Measurements from ENCODE around the gene STRA6.

STRA6 gene

DNA sequence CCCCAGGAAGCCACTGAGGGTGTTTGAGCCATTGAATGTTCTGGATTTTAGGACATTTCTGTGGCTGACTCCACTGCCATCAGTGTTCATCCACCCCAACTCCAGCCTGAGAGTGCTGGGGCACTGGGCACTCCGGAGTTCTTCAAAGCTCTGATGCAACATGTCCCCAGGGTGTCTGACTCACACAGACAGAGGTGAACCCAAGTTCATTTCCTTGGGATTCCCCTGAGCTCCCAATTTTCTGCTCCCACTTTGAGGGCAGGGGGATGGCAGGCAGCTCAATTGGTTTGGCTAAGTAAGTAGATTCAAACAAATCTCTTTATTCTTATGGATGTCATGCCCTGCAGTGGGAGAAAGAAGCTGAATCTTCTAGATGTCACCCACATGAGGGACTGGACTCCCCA lies 2.2 kb downstream of the STRA6 start:
- Histone ChIP-seq H3K4me3 (ENCODE audit: low read length, poor library complexity, severe bottlenecking) (peak overlapping the region; percentile 4), H4K20me1 (ENCODE audit: insufficient read depth, low read length, poor library complexity, severe bottlenecking) (peaks cover 14% of the 10 kb centered on the region), H3K79me2 (ENCODE audit: insufficient read depth, low read length) (peaks cover 68% of the 10 kb centered on the region), H3F3A (ENCODE audit: low read depth) (peaks cover 7% of the 10 kb centered on the region), H3K27me3 (ENCODE audit: insufficient read depth, low read length, poor library complexity, severe bottlenecking) (no peaks in the 10 kb centered on the region), H2AFZ (ENCODE audit: low read length) (no peak overlapping the region), H3K9me3 (ENCODE audit: insufficient read depth, low read depth, low read length) (no peaks in the 10 kb centered on the region), H3K4me1 (ENCODE audit: insufficient read depth, low read length, poor library complexity, severe bottlenecking) (peaks cover 48% of the 10 kb centered on the region), H3K36me3 (ENCODE audit: insufficient read depth, low read length) (peaks cover 31% of the 10 kb centered on the region; the same call in 1 of the 2 replicates), H3K4me2 (ENCODE audit: low read depth, low read length, poor library complexity, severe bottlenecking) (peak overlapping the region; percentile 91), H3K9me2 (replicated peaks; ENCODE audit: low read depth, low read length) (no peaks in the 10 kb centered on the region), H3K9ac (ENCODE audit: low read depth, low read length, poor library complexity, severe bottlenecking) (peak overlapping the region; percentile 4)
- TF ChIP-seq CTCF (conservative IDR thresholded peaks at IDR 0.05; ENCODE audit: low read length): no peak
- TF ChIP-seq EZH2phosphoT487 (IDR thresholded peaks at IDR 0.05; ENCODE audit: borderline replicate concordance): no peak

DNA sequence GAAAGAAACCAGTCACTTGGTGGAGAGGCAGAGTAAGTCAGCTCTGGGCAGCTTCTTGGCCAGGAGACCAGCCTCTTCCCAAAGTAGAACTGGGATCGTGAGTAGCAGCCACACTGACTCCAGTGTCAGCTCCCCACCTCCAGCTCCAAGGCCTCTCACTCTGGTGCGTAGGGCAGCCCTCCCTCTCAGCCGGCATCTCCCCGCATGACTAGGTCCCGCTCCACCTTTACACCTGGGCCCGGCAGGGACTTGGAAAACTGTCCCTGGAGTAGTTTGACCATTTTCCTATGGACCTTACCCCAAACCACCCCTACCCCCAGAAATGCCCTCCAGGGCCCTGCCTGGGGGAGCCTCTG lies 3.3 kb downstream of the STRA6 start:
- Histone ChIP-seq H3K4me1 (ENCODE audit: insufficient read depth, low read length, poor library complexity, severe bottlenecking) (peaks cover 36% of the 10 kb centered on the region), H3K9ac (ENCODE audit: low read depth, low read length, poor library complexity, severe bottlenecking) (no peak overlapping the region), H3F3A (ENCODE audit: low read depth) (0 out of 2 replicates have a peak, but pooled peaks cover under 1% of the 10 kb centered on the region), H3K36me3 (ENCODE audit: insufficient read depth, low read length) (peaks cover 42% of the 10 kb centered on the region; the same call in 1 of the 2 replicates), H3K4me3 (ENCODE audit: low read length, poor library complexity, severe bottlenecking) (no peak overlapping the region), H3K27me3 (ENCODE audit: insufficient read depth, low read length, poor library complexity, severe bottlenecking) (no peaks in the 10 kb centered on the region), H3K4me2 (ENCODE audit: low read depth, low read length, poor library complexity, severe bottlenecking) (no peak overlapping the region), H3K9me3 (ENCODE audit: insufficient read depth, low read depth, low read length) (no peaks in the 10 kb centered on the region), H2AFZ (ENCODE audit: low read length) (no peak overlapping the region), H3K9me2 (replicated peaks; ENCODE audit: low read depth, low read length) (no peaks in the 10 kb centered on the region), H4K20me1 (ENCODE audit: insufficient read depth, low read length, poor library complexity, severe bottlenecking) (peaks cover 14% of the 10 kb centered on the region), H3K79me2 (ENCODE audit: insufficient read depth, low read length) (peaks cover 64% of the 10 kb centered on the region)
- TF ChIP-seq EZH2phosphoT487 (IDR thresholded peaks at IDR 0.05; ENCODE audit: borderline replicate concordance) (no peak), CTCF (conservative IDR thresholded peaks at IDR 0.05; ENCODE audit: low read length) (no peak)

- H4K20me1 ChIP-seq (ENCODE audit: insufficient read depth, low read length, poor library complexity, severe bottlenecking): peaks cover 8% of the 10 kb centered on the region
- H3K9me2 ChIP-seq (replicated peaks; ENCODE audit: low read depth, low read length): no peaks in the 10 kb centered on the region
- no peak overlapping the region for H3K4me2 ChIP-seq (ENCODE audit: low read depth, low read length, poor library complexity, severe bottlenecking)
- H3F3A ChIP-seq (ENCODE audit: low read depth): no peaks in the 10 kb centered on the region
- peaks cover 52% of the 10 kb centered on the region; the same call in 1 of the 2 replicates for H3K36me3 ChIP-seq (ENCODE audit: insufficient read depth, low read length)
- peaks cover 45% of the 10 kb centered on the region for H3K79me2 ChIP-seq (ENCODE audit: insufficient read depth, low read length)
- no peak for TF ChIP-seq EZH2phosphoT487 (IDR thresholded peaks at IDR 0.05; ENCODE audit: borderline replicate concordance)
- no peak for TF ChIP-seq CTCF (conservative IDR thresholded peaks at IDR 0.05; ENCODE audit: low read length)
- H2AFZ ChIP-seq (ENCODE audit: low read length): no peak overlapping the region
- peaks cover 18% of the 10 kb centered on the region for H3K4me1 ChIP-seq (ENCODE audit: insufficient read depth, low read length, poor library complexity, severe bottlenecking)
- H3K9ac ChIP-seq (ENCODE audit: low read depth, low read length, poor library complexity, severe bottlenecking): no peak overlapping the region
- no peaks in the 10 kb centered on the region for H3K27me3 ChIP-seq (ENCODE audit: insufficient read depth, low read length, poor library complexity, severe bottlenecking)
- H3K9me3 ChIP-seq (ENCODE audit: insufficient read depth, low read depth, low read length): no peaks in the 10 kb centered on the region
- no peak overlapping the region for H3K4me3 ChIP-seq (ENCODE audit: low read length, poor library complexity, severe bottlenecking)
Measured at GRCh38 chr15:74197176-74197965, 5.2 kb downstream of the STRA6 start.
